GM19193 (cell line): ENCODE measurements around the gene PRKCE.

Experiments
- POLR2A ChIP-seq: IDR thresholded peaks from 4 replicates; pipeline ENCODE4 v1.6.1; 2011; ENCODE audit not compliant: insufficient read depth, insufficient read length; ENCODE audit errors: extremely low read depth

PRKCE gene

GRCh38 chr2:45759310-45759851, 107.9 kb downstream of the PRKCE start:
- no peak for TF ChIP-seq POLR2A

GRCh38 chr2:45761635-45762034, 110.2 kb downstream of the PRKCE start:
- TF ChIP-seq POLR2A, result no peak

GRCh38 chr2:45763255-45763654, 111.8 kb downstream of the PRKCE start:
- no peak for TF ChIP-seq POLR2A

GRCh38 chr2:45763797-45764196, 112.3 kb downstream of the PRKCE start:
- TF ChIP-seq POLR2A, result no peak

GRCh38 chr2:45765007-45765727, 113.7 kb downstream of the PRKCE start:
- TF ChIP-seq POLR2A, result no peak

- TF ChIP-seq POLR2A, result no peak
Observed at GRCh38 chr2:45765728-45766254, 114.3 kb downstream of the PRKCE start.

GRCh38 chr2:45768208-45768607, 116.7 kb downstream of the PRKCE start:
- TF ChIP-seq POLR2A, result no peak

GRCh38 chr2:45769056-45769455, 117.6 kb downstream of the PRKCE start:
- no peak for TF ChIP-seq POLR2A

- TF ChIP-seq POLR2A, result no peak
Observed at GRCh38 chr2:45769854-45770576, 118.5 kb downstream of the PRKCE start.

GRCh38 chr2:45770811-45771210, 119.3 kb downstream of the PRKCE start:
- TF ChIP-seq POLR2A, result no peak

GRCh38 chr2:45771261-45771660, 119.8 kb downstream of the PRKCE start:
- no peak for TF ChIP-seq POLR2A

GRCh38 chr2:45772038-45772437, 120.6 kb downstream of the PRKCE start:
- no peak for TF ChIP-seq POLR2A

- no peak for TF ChIP-seq POLR2A
Observed at GRCh38 chr2:45773909-45774308, 122.4 kb downstream of the PRKCE start.

GRCh38 chr2:45774688-45775244, 123.3 kb downstream of the PRKCE start:
- no peak for TF ChIP-seq POLR2A
